HCT116 (cell line): Measurements from ENCODE around the gene SYTL4. TPM values are rescaled to one million over a fixed set of nuclear protein-coding genes. Genes with fewer than 3 reads are reported as not detected.

Source experiments
- ATAC-seq: fragments of 200-7000 bp; cut with Tn5 transposase; 2 replicates; pipeline ENCODE4 v1.9.1; 2020; ENCODE audit warnings: mild to moderate bottlenecking, moderate library complexity
- BruUV-seq: library from RNA; stranded (reverse); fragments of 400-500 nt; replicated peaks from 2 replicates; lab custom pipeline; 2021; lab: Mats Ljungman, UMichigan
- CTCF ChIA-PET: fragments of 300-600 bp; sonication (Branson Sonifier 250); formaldehyde crosslinking; loops from one replicate; lab custom pipeline; 2021; ENCODE audit warnings: antibody characterized with exemption; lab: Charles Lee
- POLR2A ChIA-PET: fragments of 300-600, 350-600 bp; sonication (Branson Sonifier 250); formaldehyde crosslinking; loops from one replicate; lab custom pipeline; 2021; ENCODE audit warnings: antibody characterized with exemption; lab: Charles Lee
- RAD21 ChIA-PET, 2 experiments: fragments of 300-600 bp; sonication (Branson Sonifier 250); formaldehyde crosslinking; loops; one replicate each; lab custom pipeline; 2023; ENCODE audit warnings: low total read pairs in 2 of 2; ENCODE audit not compliant: uncharacterized antibody in 2 of 2, unreplicated experiment in 2 of 2, low non-redundant PET in 1 of 2; lab: Charles Lee
- DNase-seq: peaks from one replicate; pipeline ENCODE4 v3.0.0-alpha.2; 2010; ENCODE audit warnings: low read depth, low spot score
- H2AFZ ChIP-seq: fragments of 200-600 bp; shearing (Covaris generic), sonication (generic); 2 replicates; pipeline ENCODE4 v1.6.1; 2017; ENCODE audit warnings: low read depth, mixed run types, mixed read lengths, antibody characterized with exemption, low read length; ENCODE audit not compliant: poor library complexity, severe bottlenecking
- H3K27ac ChIP-seq: 2 replicates; pipeline ENCODE4 v1.5.1; 2012; ENCODE audit warnings: low read depth, low read length
- H3K27me3 ChIP-seq: fragments of 200-600 bp; sonication (generic); 2 replicates; pipeline ENCODE4 v1.6.1; 2016; ENCODE audit warnings: mixed run types, low read length, mixed read lengths; ENCODE audit not compliant: insufficient read depth
- H3K36me3 ChIP-seq, 2 experiments: fragments of 200-500 bp in 1 of 2; fragments of 200-600 bp in 1 of 2; sonication (Bioruptor generic) in 1 of 2; sonication (generic) in 1 of 2; 2 replicates each; pipeline versions ENCODE4 v1.5.1 to v1.6.1; 2014 to 2016; ENCODE audit warnings: low read length in 2 of 2, inconsistent platforms in 1 of 2, mixed read lengths in 1 of 2, mixed run types in 1 of 2; ENCODE audit not compliant: insufficient read depth in 2 of 2, control insufficient read depth in 1 of 2
- H3K4me1 ChIP-seq, 2 experiments: fragments of 200-600 bp in 1 of 2; sonication (generic) in 1 of 2; 2 replicates each; pipeline versions ENCODE4 v1.5.1 to v1.6.1; 2012 to 2017; ENCODE audit warnings: low read length in 2 of 2, inconsistent platforms in 1 of 2, mild to moderate bottlenecking in 1 of 2, mixed read lengths in 1 of 2, mixed run types in 1 of 2, moderate library complexity in 1 of 2; ENCODE audit not compliant: insufficient read depth in 2 of 2, control insufficient read depth in 1 of 2
- H3K4me2 ChIP-seq: fragments of 200-600 bp; sonication (generic); 2 replicates; pipeline ENCODE4 v1.6.1; 2017; ENCODE audit warnings: mixed run types, low read length, mixed read lengths
- H3K4me3 ChIP-seq, 2 experiments: fragments of 200-600 bp in 1 of 2; sonication (generic) in 1 of 2; replicated peaks in 1 of 2; 2 replicates each; pipeline ENCODE4 v1.5.1; 2011 to 2016; ENCODE audit warnings: low read length in 2 of 2, control low read depth in 1 of 2, low read depth in 1 of 2, mild to moderate bottlenecking in 1 of 2, mixed read lengths in 1 of 2, mixed run types in 1 of 2
- H3K79me2 ChIP-seq: fragments of 200-600 bp; sonication (generic); 2 replicates; pipeline ENCODE4 v1.6.1; 2017; ENCODE audit warnings: mild to moderate bottlenecking, mixed run types, low read length, moderate library complexity, mixed read lengths; ENCODE audit not compliant: insufficient read depth
- H3K9ac ChIP-seq: fragments of 200-600 bp; sonication (generic); 2 replicates; pipeline ENCODE4 v1.6.1; 2016; ENCODE audit warnings: low read length, mixed read lengths
- H3K9me2 ChIP-seq: fragments of 200-600 bp; sonication (generic), shearing (Covaris generic); 2 replicates; pipeline ENCODE4 v1.6.1; 2017; ENCODE audit warnings: mixed run types, mild to moderate bottlenecking, moderate library complexity; ENCODE audit not compliant: insufficient read depth
- H3K9me3 ChIP-seq, 2 experiments: fragments of 200-500 bp in 1 of 2; fragments of 200-600 bp in 1 of 2; sonication (Bioruptor generic) in 1 of 2; sonication (generic) in 1 of 2; 2 replicates each; pipeline ENCODE4 v1.6.1; 2014 to 2017; ENCODE audit warnings: low read length in 2 of 2, mixed read lengths in 2 of 2, inconsistent platforms in 1 of 2, low read depth in 1 of 2, mild to moderate bottlenecking in 1 of 2, mixed run types in 1 of 2, moderate library complexity in 1 of 2; ENCODE audit not compliant: control insufficient read depth in 1 of 2, insufficient read depth in 1 of 2
- H4K20me1 ChIP-seq: fragments of 200-600 bp; sonication (generic), shearing (Covaris generic); 2 replicates; pipeline ENCODE4 v1.6.1; 2017; ENCODE audit warnings: mixed run types, mild to moderate bottlenecking, moderate library complexity; ENCODE audit not compliant: insufficient read depth
- CBX3 ChIP-seq: IDR thresholded peaks from 2 replicates; pipeline ENCODE4 v1.6.1; 2012; ENCODE audit warnings: low read depth
- CEBPB ChIP-seq: IDR thresholded peaks from 2 replicates; pipeline ENCODE4 v1.6.1; 2012; ENCODE audit warnings: low read depth
- EGR1 ChIP-seq: IDR thresholded peaks from 2 replicates; pipeline ENCODE4 v1.6.1; 2012; ENCODE audit warnings: low read depth
- ELF1 ChIP-seq: IDR thresholded peaks from 2 replicates; pipeline ENCODE4 v1.6.1; 2012; ENCODE audit warnings: low read depth, borderline replicate concordance
- EZH2 ChIP-seq: fragments of 200-600 bp; sonication (generic); IDR thresholded peaks from 2 replicates; pipeline ENCODE4 v1.6.1; 2017; ENCODE audit warnings: antibody characterized with exemption, mixed run types
- EZH2phosphoT487 ChIP-seq: fragments of 200-600 bp; IDR thresholded peaks from 2 replicates; pipeline ENCODE4 v1.6.1; 2018; ENCODE audit warnings: antibody characterized with exemption, borderline replicate concordance
- FOSL1 ChIP-seq: IDR thresholded peaks from 2 replicates; pipeline ENCODE4 v1.6.1; 2012; ENCODE audit warnings: low read depth
- JUND ChIP-seq: IDR thresholded peaks from 2 replicates; pipeline ENCODE4 v1.6.1; 2012
- POLR2AphosphoS5 ChIP-seq: IDR thresholded peaks from 2 replicates; pipeline ENCODE4 v1.6.1; 2011; ENCODE audit warnings: mild to moderate bottlenecking, low read depth, low read length, moderate library complexity
- RAD21 ChIP-seq: IDR thresholded peaks from 2 replicates; pipeline ENCODE4 v1.6.1; 2012; ENCODE audit warnings: low read depth, mild to moderate bottlenecking
- SIN3A ChIP-seq: IDR thresholded peaks from 2 replicates; pipeline ENCODE4 v1.6.1; 2012; ENCODE audit warnings: low read depth
- SP1 ChIP-seq: IDR thresholded peaks from 2 replicates; pipeline ENCODE4 v1.6.1; 2012; ENCODE audit warnings: low read depth
- SRF ChIP-seq: IDR thresholded peaks from 2 replicates; pipeline ENCODE4 v1.6.1; 2012; ENCODE audit warnings: low read depth
- ZBTB33 ChIP-seq: IDR thresholded peaks from 2 replicates; pipeline ENCODE4 v1.6.1; 2011; ENCODE audit warnings: mild to moderate bottlenecking, low read length, moderate library complexity; ENCODE audit not compliant: insufficient replicate concordance; ENCODE audit errors: extremely low read depth
- ZFX ChIP-seq: fragments of 450-650 bp; IDR thresholded peaks from 2 replicates; pipeline ENCODE4 v1.6.1; 2017
- intact Hi-C: fragments of 100-400 bp; cut with micrococcal nuclease; formaldehyde crosslinking; loops from 2 replicates; pipeline ENCODE4 v1.10.0; 2022
- total RNA-seq: library from RNA; stranded (reverse); gene quantifications from one replicate; pipeline ENCODE4 v1.2.1, GENCODE V29; 2021; ENCODE audit not compliant: unreplicated experiment
- TF ChIP-seq, protein P1 (sequence below): IDR thresholded peaks from 2 replicates; pipeline ENCODE4 v1.6.1; 2012; ENCODE audit warnings: low read depth
- TF ChIP-seq, protein P2 (sequence below): IDR thresholded peaks from 2 replicates; pipeline ENCODE4 v1.6.1; 2012

SYTL4 gene
- total RNA-seq, 1 experiment from 2014 or later, result 8.8 TPM

GRCh38 chrX:100695991-100696390 lies 35.9 kb downstream of the SYTL4 start:
- Histone ChIP-seq H3K9me3 (no peaks in the 10 kb centered on the region), H2AFZ (no peak overlapping the region), H3K9ac (no peak overlapping the region), H3K27me3 (no peaks in the 10 kb centered on the region), H3K4me2 (no peak overlapping the region), H4K20me1 (no peaks in the 10 kb centered on the region), H3K36me3 (no peaks in the 10 kb centered on the region), H3K27ac (no peak overlapping the region), H3K9me2 (no peaks in the 10 kb centered on the region), H3K4me1 (no peaks in the 10 kb centered on the region), H3K4me3 (no peak overlapping the region), H3K79me2 (no peaks in the 10 kb centered on the region)
- ChIA-PET CTCF (no interaction called here), POLR2A (no interaction called here), RAD21 (no interaction called here)
- intact Hi-C loops, result no loop called here
- TF ChIP-seq POLR2AphosphoS5, result no peak
- no peak for TF ChIP-seq JUND
- no peak for TF ChIP-seq EGR1
- no peak for TF ChIP-seq ZBTB33
- TF ChIP-seq ZFX, result no peak
- TF ChIP-seq ELF1, result no peak
- no peak for TF ChIP-seq SP1
- no peak for TF ChIP-seq SIN3A
- TF ChIP-seq, protein P1, sequence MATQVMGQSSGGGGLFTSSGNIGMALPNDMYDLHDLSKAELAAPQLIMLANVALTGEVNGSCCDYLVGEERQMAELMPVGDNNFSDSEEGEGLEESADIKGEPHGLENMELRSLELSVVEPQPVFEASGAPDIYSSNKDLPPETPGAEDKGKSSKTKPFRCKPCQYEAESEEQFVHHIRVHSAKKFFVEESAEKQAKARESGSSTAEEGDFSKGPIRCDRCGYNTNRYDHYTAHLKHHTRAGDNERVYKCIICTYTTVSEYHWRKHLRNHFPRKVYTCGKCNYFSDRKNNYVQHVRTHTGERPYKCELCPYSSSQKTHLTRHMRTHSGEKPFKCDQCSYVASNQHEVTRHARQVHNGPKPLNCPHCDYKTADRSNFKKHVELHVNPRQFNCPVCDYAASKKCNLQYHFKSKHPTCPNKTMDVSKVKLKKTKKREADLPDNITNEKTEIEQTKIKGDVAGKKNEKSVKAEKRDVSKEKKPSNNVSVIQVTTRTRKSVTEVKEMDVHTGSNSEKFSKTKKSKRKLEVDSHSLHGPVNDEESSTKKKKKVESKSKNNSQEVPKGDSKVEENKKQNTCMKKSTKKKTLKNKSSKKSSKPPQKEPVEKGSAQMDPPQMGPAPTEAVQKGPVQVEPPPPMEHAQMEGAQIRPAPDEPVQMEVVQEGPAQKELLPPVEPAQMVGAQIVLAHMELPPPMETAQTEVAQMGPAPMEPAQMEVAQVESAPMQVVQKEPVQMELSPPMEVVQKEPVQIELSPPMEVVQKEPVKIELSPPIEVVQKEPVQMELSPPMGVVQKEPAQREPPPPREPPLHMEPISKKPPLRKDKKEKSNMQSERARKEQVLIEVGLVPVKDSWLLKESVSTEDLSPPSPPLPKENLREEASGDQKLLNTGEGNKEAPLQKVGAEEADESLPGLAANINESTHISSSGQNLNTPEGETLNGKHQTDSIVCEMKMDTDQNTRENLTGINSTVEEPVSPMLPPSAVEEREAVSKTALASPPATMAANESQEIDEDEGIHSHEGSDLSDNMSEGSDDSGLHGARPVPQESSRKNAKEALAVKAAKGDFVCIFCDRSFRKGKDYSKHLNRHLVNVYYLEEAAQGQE, result no peak
- TF ChIP-seq SRF, result no peak
- TF ChIP-seq EZH2, result no peak
- TF ChIP-seq RAD21, result no peak
- TF ChIP-seq CBX3, result no peak
- TF ChIP-seq, protein P2, sequence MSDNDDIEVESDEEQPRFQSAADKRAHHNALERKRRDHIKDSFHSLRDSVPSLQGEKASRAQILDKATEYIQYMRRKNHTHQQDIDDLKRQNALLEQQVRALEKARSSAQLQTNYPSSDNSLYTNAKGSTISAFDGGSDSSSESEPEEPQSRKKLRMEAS, result no peak
- no peak for TF ChIP-seq EZH2phosphoT487
- TF ChIP-seq FOSL1, result no peak
- no peak for TF ChIP-seq CEBPB
- no peak for ATAC-seq
- DNase-seq, result no peak
- BruUV-seq, result no TSS peak
